HG02759 (cell line): Measurements from ENCODE around the gene AMIGO2.

Experiments used
- ATAC-seq: cut with Tn5 transposase; IDR thresholded peaks from one replicate; pipeline ENCODE4 v1.9.1; 2021; ENCODE audit warnings: mild to moderate bottlenecking, moderate library complexity; ENCODE audit not compliant: unreplicated experiment

The AMIGO2 gene

GRCh38 chr12:47098099-47098498 lies 18.3 kb upstream of the AMIGO2 start:
- ATAC-seq, result no peak

GRCh38 chr12:47097276-47097896 lies 17.6 kb upstream of the AMIGO2 start:
- ATAC-seq, result no peak

GRCh38 chr12:47095446-47096236 lies 15.9 kb upstream of the AMIGO2 start:
- ATAC-seq, result no peak

- no peak for ATAC-seq
Measured at GRCh38 chr12:47094804-47095203, 15.0 kb upstream of the AMIGO2 start.

GRCh38 chr12:47091009-47091408 lies 11.2 kb upstream of the AMIGO2 start:
- ATAC-seq, result no peak

GRCh38 chr12:47088021-47088944 lies 8.5 kb upstream of the AMIGO2 start:
- ATAC-seq, result no peak

GRCh38 chr12:47087088-47087688 lies 7.4 kb upstream of the AMIGO2 start:
- no peak for ATAC-seq

- ATAC-seq, result no peak
Measured at GRCh38 chr12:47085815-47086252, 6.1 kb upstream of the AMIGO2 start.

- no peak for ATAC-seq
Measured at GRCh38 chr12:47084172-47084571, 4.4 kb upstream of the AMIGO2 start.

GRCh38 chr12:47082796-47083621 lies 3.2 kb upstream of the AMIGO2 start:
- ATAC-seq, result no peak

GRCh38 chr12:47082283-47082682 lies 2.5 kb upstream of the AMIGO2 start:
- no peak for ATAC-seq

GRCh38 chr12:47080725-47081502 lies 1.2 kb upstream of the AMIGO2 start:
- ATAC-seq, result no peak

GRCh38 chr12:47079981-47080724 lies 394 bp upstream of the AMIGO2 start:
- peak; percentile 25 for ATAC-seq

- ATAC-seq, result no peak
Measured at GRCh38 chr12:47078733-47079467, 859 bp downstream of the AMIGO2 start.

GRCh38 chr12:47078086-47078395 lies 1.7 kb downstream of the AMIGO2 start:
- no peak for ATAC-seq

GRCh38 chr12:47077206-47078085 lies 2.3 kb downstream of the AMIGO2 start:
- ATAC-seq, result no peak
